Measurements from ENCODE around the gene USPL1.

The USPL1 gene

DNA sequence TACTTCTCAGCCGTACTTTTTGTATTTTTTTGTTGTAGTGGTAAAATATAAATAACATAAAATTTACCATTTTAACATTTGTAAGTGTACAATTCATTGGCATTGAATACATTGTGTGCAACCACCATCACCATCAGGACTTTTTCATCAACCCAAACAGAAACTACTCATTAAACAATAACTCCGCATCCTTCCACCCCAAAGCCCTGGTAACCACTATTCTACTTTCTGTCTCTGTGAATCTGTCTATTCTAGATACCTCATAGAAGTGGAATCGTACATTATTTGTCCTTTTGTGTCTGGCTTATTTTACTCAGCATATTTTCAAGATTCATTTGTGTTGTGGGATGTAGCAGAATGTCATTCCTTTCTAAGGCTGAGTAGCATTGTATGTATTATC is 38.5 kb downstream of the USPL1 start:
- ChIA-PET CTCF (interaction anchor here (0.9 kb wide), 1 partner anchor 10 kb away, joined by 3 read pairs; no protein-coding TSS in a partner anchor), POLR2A (no interaction called here)
- DNase-seq (ENCODE audit: low read depth, low spot score) = no peak
- H3K4me3 ChIP-seq (ENCODE audit: low read depth, low read length) = no peak overlapping the region
- TF ChIP-seq, protein P1, sequence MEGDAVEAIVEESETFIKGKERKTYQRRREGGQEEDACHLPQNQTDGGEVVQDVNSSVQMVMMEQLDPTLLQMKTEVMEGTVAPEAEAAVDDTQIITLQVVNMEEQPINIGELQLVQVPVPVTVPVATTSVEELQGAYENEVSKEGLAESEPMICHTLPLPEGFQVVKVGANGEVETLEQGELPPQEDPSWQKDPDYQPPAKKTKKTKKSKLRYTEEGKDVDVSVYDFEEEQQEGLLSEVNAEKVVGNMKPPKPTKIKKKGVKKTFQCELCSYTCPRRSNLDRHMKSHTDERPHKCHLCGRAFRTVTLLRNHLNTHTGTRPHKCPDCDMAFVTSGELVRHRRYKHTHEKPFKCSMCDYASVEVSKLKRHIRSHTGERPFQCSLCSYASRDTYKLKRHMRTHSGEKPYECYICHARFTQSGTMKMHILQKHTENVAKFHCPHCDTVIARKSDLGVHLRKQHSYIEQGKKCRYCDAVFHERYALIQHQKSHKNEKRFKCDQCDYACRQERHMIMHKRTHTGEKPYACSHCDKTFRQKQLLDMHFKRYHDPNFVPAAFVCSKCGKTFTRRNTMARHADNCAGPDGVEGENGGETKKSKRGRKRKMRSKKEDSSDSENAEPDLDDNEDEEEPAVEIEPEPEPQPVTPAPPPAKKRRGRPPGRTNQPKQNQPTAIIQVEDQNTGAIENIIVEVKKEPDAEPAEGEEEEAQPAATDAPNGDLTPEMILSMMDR (IDR thresholded peaks at IDR 0.05; ENCODE audit: insufficient read depth, low read length, missing control alignments) = no peak

DNA sequence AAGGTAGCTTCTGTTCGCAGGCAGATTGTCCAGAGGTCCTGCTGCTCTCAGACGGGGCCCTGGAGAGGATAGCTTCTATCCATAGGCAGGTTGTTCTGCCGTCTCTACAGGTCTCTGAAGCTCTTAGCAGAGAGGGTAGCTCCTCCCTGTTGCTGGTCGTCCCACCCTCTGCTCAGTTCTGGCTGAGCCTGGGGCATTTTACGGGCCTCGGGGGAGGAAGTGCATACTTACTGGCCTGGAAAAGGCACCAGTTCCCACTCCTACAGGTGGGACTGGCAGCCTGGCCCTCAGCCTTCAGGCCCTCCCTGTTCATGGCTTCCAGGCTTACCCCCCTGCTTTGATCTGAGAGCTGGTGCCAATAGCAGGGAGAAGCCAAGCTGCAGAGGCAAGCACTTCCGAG is 42.3 kb downstream of the USPL1 start:
- POLR2A ChIA-PET = no interaction called here
- TF ChIP-seq, protein P1 (IDR thresholded peaks at IDR 0.05; ENCODE audit: insufficient read depth, low read length, missing control alignments) = no peak
- H3K4me3 ChIP-seq (ENCODE audit: low read depth, low read length) = no peak overlapping the region
- CTCF ChIA-PET = interaction anchor here (0.8 to 1.2 kb wide), 2 partner anchors 8 to 138 kb away, joined by 3 read pairs; no protein-coding TSS in a partner anchor
- no peak for DNase-seq (ENCODE audit: low read depth, low spot score)

DNA sequence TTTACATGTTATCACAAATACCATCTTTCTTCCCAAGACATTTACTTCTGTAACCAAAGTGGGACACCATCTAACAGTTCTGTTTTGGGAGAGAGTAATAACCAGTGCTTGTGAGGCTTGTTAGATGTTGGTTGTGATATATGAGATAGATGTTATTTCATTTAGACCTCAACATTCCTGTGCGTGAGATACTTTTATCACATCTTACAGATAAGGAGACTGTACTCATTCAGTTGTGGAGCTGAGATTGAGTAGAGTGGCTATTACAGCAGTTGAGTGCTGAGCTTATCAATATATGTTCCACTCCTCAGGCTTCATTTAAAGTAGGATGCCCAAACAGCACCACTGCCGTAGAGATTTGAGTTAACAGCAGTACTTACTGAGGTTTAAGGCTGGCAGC is 43.1 kb downstream of the USPL1 start:
- CTCF ChIA-PET = interaction anchor here (1.0 to 1.2 kb wide), 2 partner anchors 138 to 384 kb away, joined by 3 read pairs; no protein-coding TSS in a partner anchor
- TF ChIP-seq, protein P1 (IDR thresholded peaks at IDR 0.05; ENCODE audit: insufficient read depth, low read length, missing control alignments) = no peak
- POLR2A ChIA-PET = interaction anchor here (1.0 kb wide), 1 partner anchor 43 kb away, joined by 4 read pairs; the partner anchor contains the start of gene USPL1
- DNase-seq (ENCODE audit: low read depth, low spot score) = no peak
- H3K4me3 ChIP-seq (ENCODE audit: low read depth, low read length) = no peak overlapping the region

DNA sequence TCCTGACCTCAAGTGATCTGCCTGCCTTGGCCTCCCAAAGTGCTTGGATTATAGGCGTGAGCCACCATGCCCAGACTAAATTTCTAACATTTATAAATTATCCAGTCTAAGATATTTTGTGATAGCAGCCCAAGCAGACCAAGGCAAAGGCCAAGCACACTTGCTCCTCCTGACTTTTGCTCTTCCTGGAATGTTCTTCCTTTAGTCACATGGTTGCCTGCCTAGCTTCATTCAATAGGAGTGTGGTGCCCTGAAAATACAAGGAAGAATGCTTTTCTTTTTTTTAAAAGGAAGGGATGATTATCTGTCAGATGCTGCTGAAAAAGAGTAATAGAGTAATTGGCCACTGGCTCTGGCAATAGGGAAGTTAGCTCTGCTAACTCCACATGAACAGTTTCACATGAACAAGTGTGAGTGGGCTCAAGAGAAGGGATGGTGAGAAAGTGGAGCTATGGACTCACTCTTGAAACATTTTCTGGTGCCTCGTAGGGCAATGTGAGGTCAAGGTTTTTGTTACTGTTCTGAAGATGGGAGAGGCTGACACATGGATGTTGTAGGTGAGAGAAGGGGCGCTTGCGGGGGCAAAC is 47.1 kb downstream of the USPL1 start:
- H3K4me3 ChIP-seq (ENCODE audit: low read depth, low read length) = no peak overlapping the region
- CTCF ChIA-PET = no interaction called here
- DNase-seq (ENCODE audit: low read depth, low spot score) = no peak
- POLR2A ChIA-PET = no interaction called here
- TF ChIP-seq, protein P1 (IDR thresholded peaks at IDR 0.05; ENCODE audit: insufficient read depth, low read length, missing control alignments) = no peak

DNA sequence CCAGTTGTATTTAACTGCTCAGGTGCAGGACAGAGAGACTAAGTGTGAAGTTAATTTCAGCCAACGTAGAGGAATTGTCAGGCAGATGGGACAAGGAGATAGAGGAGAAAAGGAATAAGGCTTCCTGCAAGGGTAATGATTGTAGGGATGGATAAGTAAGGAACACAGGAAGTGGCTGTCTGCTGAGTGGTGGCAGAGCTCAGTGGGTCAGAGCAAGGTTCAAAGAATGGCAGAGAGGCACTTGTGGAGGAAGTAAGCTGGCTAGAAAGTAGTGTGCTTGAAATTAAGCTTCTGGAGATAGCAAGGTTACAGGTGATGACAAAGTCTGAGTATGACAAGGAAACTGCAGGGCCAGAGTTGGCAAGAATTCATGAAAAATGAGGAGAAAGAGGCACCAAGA is 47.9 kb downstream of the USPL1 start:
- DNase-seq (ENCODE audit: low read depth, low spot score) = no peak
- no peak overlapping the region for H3K4me3 ChIP-seq (ENCODE audit: low read depth, low read length)
- TF ChIP-seq, protein P1 (IDR thresholded peaks at IDR 0.05; ENCODE audit: insufficient read depth, low read length, missing control alignments) = no peak
- POLR2A ChIA-PET = no interaction called here
- CTCF ChIA-PET = no interaction called here

DNA sequence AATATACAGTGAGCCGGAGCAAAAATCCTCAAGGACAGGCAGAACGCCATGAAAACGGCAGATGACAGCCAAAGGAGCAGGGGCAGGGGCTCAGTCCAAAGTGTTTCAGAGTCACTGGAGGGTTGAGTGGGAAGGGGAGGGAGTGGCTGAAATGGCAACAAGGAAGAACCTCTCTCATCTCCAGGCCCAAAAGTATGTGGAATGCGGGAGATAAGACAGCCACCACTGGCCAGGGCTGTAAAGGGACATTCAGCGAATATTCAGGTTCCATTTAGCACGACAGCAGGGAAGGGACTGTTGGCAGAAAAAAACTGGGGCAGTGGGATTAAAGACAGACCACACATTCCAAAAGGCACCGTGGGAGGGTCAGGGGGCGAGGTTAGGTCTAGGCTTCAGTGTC is 48.4 kb downstream of the USPL1 start:
- POLR2A ChIA-PET = no interaction called here

More for the DNA sequence above, 48.4 kb downstream of the USPL1 start:
- TF ChIP-seq, protein P1 (IDR thresholded peaks at IDR 0.05; ENCODE audit: insufficient read depth, low read length, missing control alignments) = no peak
- CTCF ChIA-PET = no interaction called here
- no peak overlapping the region for H3K4me3 ChIP-seq (ENCODE audit: low read depth, low read length)
- no peak for DNase-seq (ENCODE audit: low read depth, low spot score)

All from AG04449 (cell line).